Smooth muscle cell (in vitro differentiated cells): ENCODE measurements around the gene MAPK1. TPM values are rescaled to one million over a fixed set of nuclear protein-coding genes. Genes with fewer than 3 reads are reported as not detected.
A peak's percentile ranks its signal among the peaks of the same experiment; 100 is the strongest.
"Not testable (repeated sequence)": the region's sequence is repeated elsewhere in the genome, so short reads cannot be mapped to it uniquely, and the experiment has no call there.

Experiments
- DNase-seq: peaks from one replicate; lab custom pipeline; 2025; ENCODE audit not compliant: unreplicated experiment; lab: John Stamatoyannopoulos, UW
- H2AFZ ChIP-seq: fragments of 200-600 bp; sonication (generic); 2 replicates; pipeline ENCODE4 v1.6.0; 2016; ENCODE audit warnings: antibody characterized with exemption, low read depth, mild to moderate bottlenecking
- H3F3A ChIP-seq: fragments of 200-600 bp; sonication (generic); 2 replicates; pipeline ENCODE4 v1.6.0; 2017; ENCODE audit warnings: antibody characterized with exemption, low read depth
- H3K27ac ChIP-seq: fragments of 200-600 bp; sonication (generic); 2 replicates; pipeline ENCODE4 v1.5.1; 2016; ENCODE audit warnings: low read depth, mild to moderate bottlenecking
- H3K27me3 ChIP-seq: fragments of 200-600 bp; sonication (generic); 2 replicates; pipeline ENCODE4 v1.6.1; 2016; ENCODE audit warnings: low read depth, mild to moderate bottlenecking
- H3K36me3 ChIP-seq: fragments of 200-600 bp; sonication (generic); 2 replicates; pipeline ENCODE4 v1.5.1; 2016; ENCODE audit warnings: low read depth
- H3K4me1 ChIP-seq: fragments of 200-600 bp; sonication (generic); 2 replicates; pipeline ENCODE4 v1.5.1; 2016; ENCODE audit warnings: low read depth
- H3K4me2 ChIP-seq: fragments of 200-600 bp; sonication (generic); 2 replicates; pipeline ENCODE4 v1.6.0; 2016; ENCODE audit warnings: mild to moderate bottlenecking
- H3K4me3 ChIP-seq: fragments of 200-600 bp; sonication (generic); 2 replicates; pipeline ENCODE4 v1.5.1; 2016; ENCODE audit warnings: mild to moderate bottlenecking
- H3K79me2 ChIP-seq: fragments of 200-600 bp; sonication (generic); 2 replicates; pipeline ENCODE4 v1.6.0; 2016; ENCODE audit warnings: low read depth, mild to moderate bottlenecking
- H3K9ac ChIP-seq: fragments of 200-600 bp; sonication (generic); 2 replicates; pipeline ENCODE4 v1.6.0; 2016; ENCODE audit warnings: low read depth
- H3K9me3 ChIP-seq: fragments of 200-600 bp; sonication (generic); replicated peaks from 2 replicates; pipeline ENCODE4 v1.5.1; 2016; ENCODE audit warnings: low read depth
- H4K20me1 ChIP-seq: fragments of 200-600 bp; sonication (generic); 2 replicates; pipeline ENCODE4 v1.6.0; 2016; ENCODE audit warnings: low read depth
- WGBS: methylation state at CpG from one replicate; pipeline ENCODE4 v1.1.7; 2016; ENCODE audit warnings: low lambda C conversion rate; 5-methylcytosine and 5-hydroxymethylcytosine counted together
- polyA plus RNA-seq: library from polyadenylated mRNA; unstranded; fragments of >200 nt; fragmentation: Nextera tagmentation; extraction: Ambion mirVana; gene quantifications from 2 replicates; pipeline ENCODE4 v1.2.1, GENCODE V29; 2016
- total RNA-seq: library from RNA; depleted of rRNA; stranded (reverse); fragments of >200 nt; gene quantifications from 2 replicates; pipeline ENCODE4 v1.2.3, GENCODE V29; 2014
- TF ChIP-seq, protein P1 (sequence below): fragments of 200-600 bp; sonication (generic); IDR thresholded peaks from 2 replicates; pipeline ENCODE4 v1.5.1; 2017; ENCODE audit warnings: borderline replicate concordance, mild to moderate bottlenecking, antibody characterized with exemption; ENCODE audit not compliant: insufficient read depth, poor library complexity, severe bottlenecking

The MAPK1 gene
- total and polyA plus RNA-seq, 2 experiments from 2014 or later, result 57.1 to 62.3 TPM

DNA sequence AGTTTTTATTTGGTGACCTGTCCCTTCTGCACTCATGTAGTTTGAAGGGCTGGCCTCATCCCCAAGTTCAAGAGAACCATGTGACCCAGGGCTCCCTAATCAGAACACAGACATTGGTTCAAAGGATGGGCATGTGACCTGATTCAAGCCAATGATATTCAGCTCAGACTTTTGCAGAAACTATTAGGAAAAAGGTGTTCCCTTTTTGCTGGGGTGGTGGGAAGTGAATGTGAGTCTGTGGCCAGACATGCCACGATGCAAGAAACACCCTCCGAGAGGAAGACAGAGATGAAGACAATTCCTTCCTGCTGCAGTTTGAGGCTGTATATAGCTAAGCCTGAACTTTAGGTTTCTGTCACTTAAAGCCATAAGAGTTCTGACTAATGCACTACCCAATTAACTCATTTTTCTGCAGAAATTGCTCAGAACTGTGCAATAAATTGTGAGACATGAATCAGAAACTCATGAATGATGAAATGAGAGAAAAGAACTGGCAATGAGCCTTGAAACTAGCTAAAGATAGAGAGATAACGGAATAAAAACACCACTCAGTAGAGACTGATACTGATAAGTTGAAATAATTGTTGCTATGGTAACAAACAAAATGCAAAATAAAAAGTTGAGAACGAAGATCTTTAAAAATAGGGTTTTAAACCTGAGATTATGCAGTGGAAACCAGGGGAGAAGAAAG lies 9.2 kb upstream of the MAPK1 start:
- 81% methylated on average over 4 of the region's 4 CpGs for WGBS
- Histone ChIP-seq H4K20me1 (no peaks in the 10 kb centered on the region), H3F3A (no peaks in the 10 kb centered on the region), H3K9me3 (no peaks in the 10 kb centered on the region), H3K27ac (no peak overlapping the region), H3K4me2 (no peak overlapping the region), H2AFZ (no peak overlapping the region), H3K36me3 (no peaks in the 10 kb centered on the region), H3K4me1 (no peaks in the 10 kb centered on the region), H3K79me2 (no peaks in the 10 kb centered on the region), H3K9ac (no peak overlapping the region), H3K4me3 (no peak overlapping the region), H3K27me3 (no peaks in the 10 kb centered on the region)
- DNase-seq, result no peak
- TF ChIP-seq, protein P1, sequence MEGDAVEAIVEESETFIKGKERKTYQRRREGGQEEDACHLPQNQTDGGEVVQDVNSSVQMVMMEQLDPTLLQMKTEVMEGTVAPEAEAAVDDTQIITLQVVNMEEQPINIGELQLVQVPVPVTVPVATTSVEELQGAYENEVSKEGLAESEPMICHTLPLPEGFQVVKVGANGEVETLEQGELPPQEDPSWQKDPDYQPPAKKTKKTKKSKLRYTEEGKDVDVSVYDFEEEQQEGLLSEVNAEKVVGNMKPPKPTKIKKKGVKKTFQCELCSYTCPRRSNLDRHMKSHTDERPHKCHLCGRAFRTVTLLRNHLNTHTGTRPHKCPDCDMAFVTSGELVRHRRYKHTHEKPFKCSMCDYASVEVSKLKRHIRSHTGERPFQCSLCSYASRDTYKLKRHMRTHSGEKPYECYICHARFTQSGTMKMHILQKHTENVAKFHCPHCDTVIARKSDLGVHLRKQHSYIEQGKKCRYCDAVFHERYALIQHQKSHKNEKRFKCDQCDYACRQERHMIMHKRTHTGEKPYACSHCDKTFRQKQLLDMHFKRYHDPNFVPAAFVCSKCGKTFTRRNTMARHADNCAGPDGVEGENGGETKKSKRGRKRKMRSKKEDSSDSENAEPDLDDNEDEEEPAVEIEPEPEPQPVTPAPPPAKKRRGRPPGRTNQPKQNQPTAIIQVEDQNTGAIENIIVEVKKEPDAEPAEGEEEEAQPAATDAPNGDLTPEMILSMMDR, result no peak

DNA sequence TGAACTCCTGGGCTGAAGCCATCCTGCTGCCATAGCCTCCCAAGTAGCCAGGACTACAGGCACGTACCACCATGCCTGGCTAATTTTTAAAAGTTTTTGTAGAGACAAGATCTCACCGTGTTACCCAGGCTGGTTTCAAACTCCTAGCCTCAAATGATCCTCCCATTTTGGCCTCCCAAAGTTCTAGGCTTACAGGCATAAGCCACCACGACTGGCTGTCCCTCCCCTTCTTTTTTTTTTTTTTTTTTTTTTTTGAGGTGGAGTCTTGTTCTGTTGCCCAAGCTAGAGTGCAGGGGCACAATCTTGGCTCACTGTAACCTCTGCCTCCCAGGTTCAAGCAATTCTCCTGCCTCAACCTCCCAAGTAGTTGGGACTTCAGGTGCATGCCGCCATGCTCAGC lies 7.5 kb upstream of the MAPK1 start:
- H3K9me3 ChIP-seq, H3K27ac ChIP-seq, H3K79me2 ChIP-seq, H3K4me2 ChIP-seq, H3K27me3 ChIP-seq, H3K4me3 ChIP-seq, H3F3A ChIP-seq, H3K4me1 ChIP-seq, H3K36me3 ChIP-seq, H4K20me1 ChIP-seq, H2AFZ ChIP-seq, H3K9ac ChIP-seq, DNase-seq: not testable (repeated sequence)
- 82% methylated on average over 4 of the region's 4 CpGs for whole genome bisulfite sequencing

DNA sequence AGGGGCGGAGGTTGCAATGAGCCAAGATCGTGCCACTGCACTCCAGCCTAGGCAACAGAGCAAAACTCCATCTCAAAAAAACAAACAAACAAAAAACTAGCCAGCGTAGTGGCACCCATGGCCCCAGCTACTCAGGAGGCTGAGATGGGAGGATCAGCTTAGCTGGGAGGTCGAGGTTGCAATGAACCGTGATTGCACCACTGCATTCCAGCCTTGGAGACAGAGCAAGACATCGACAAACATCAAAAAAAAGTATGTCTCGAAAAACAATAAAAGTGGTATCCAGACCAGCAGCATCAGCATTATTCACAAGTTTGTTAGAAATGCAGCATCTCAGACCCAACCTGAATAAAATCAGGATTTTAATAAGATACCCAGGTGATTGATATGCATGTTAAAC lies 6.2 kb upstream of the MAPK1 start:
- no peaks in the 10 kb centered on the region for H3K79me2 ChIP-seq
- H3K4me3 ChIP-seq, result no peak overlapping the region
- H3K4me1 ChIP-seq, result no peaks in the 10 kb centered on the region
- no peak for DNase-seq
- no peaks in the 10 kb centered on the region for H3K9me3 ChIP-seq
- H3K27ac ChIP-seq, result no peak overlapping the region
- TF ChIP-seq, protein P1, result no peak
- no peaks in the 10 kb centered on the region for H3K27me3 ChIP-seq
- no peak overlapping the region for H3K9ac ChIP-seq
- no peak overlapping the region for H2AFZ ChIP-seq
- H4K20me1 ChIP-seq, result no peaks in the 10 kb centered on the region
- H3K36me3 ChIP-seq, result no peaks in the 10 kb centered on the region
- no peaks in the 10 kb centered on the region for H3F3A ChIP-seq
- no peak overlapping the region for H3K4me2 ChIP-seq
- WGBS, result 93% methylated on average over 7 of the region's 7 CpGs

- H3K4me3 ChIP-seq, H3K79me2 ChIP-seq, H2AFZ ChIP-seq, H3K27ac ChIP-seq, H3K4me1 ChIP-seq, H3K4me2 ChIP-seq, H3K27me3 ChIP-seq, H4K20me1 ChIP-seq, DNase-seq, H3F3A ChIP-seq, H3K36me3 ChIP-seq, H3K9me3 ChIP-seq, H3K9ac ChIP-seq: not testable (repeated sequence)
- 97% methylated on average over 4 of the region's 4 CpGs for WGBS
Observed at GRCh38 chr22:21872741-21873140, 5.3 kb upstream of the MAPK1 start.

- peak overlapping the region; percentile 99 for H3K4me2 ChIP-seq
- H3K4me3 ChIP-seq, result no peak overlapping the region
- H4K20me1 ChIP-seq, result peaks cover 33% of the 10 kb centered on the region
- no peak overlapping the region for H2AFZ ChIP-seq
- H3K9me3 ChIP-seq, result no peaks in the 10 kb centered on the region
- TF ChIP-seq, protein P1, result no peak
- no peak overlapping the region for H3K9ac ChIP-seq
- WGBS, result 96% methylated on average over 7 of the region's 7 CpGs
- H3K27ac ChIP-seq, result no peak overlapping the region
- H3K79me2 ChIP-seq, result peaks cover 34% of the 10 kb centered on the region
- no peaks in the 10 kb centered on the region for H3F3A ChIP-seq
- H3K4me1 ChIP-seq, result peaks cover 18% of the 10 kb centered on the region
- no peaks in the 10 kb centered on the region for H3K27me3 ChIP-seq
- no peak for DNase-seq
- H3K36me3 ChIP-seq, result no peaks in the 10 kb centered on the region
Observed at GRCh38 chr22:21868651-21869050, 1.2 kb upstream of the MAPK1 start.
